ENCODE data around the gene ARHGAP22.

Gene ARHGAP22

GRCh38 chr10:48535416-48536155, 69.3 kb downstream of the ARHGAP22 start:
- Histone ChIP-seq H3K4me3 (ENCODE audit: insufficient read depth, low read depth, low read length, poor library complexity, severe bottlenecking) (no peak overlapping the region), H3K9me3 (ENCODE audit: control insufficient read depth, low read length) (no peaks in the 10 kb centered on the region), H3K36me3 (ENCODE audit: control insufficient read depth, insufficient read depth, low read length) (no peaks in the 10 kb centered on the region), H3K27ac (ENCODE audit: insufficient read depth, low read length, poor library complexity, severe bottlenecking) (no peak overlapping the region), H3K4me1 (ENCODE audit: control insufficient read depth, insufficient read depth, low read length, poor library complexity, severe bottlenecking) (no peaks in the 10 kb centered on the region), H3K27me3 (replicated peaks; ENCODE audit: control insufficient read depth, insufficient read depth, low read length, poor library complexity, severe bottlenecking) (no peaks in the 10 kb centered on the region)
- no peak for DNase-seq

DNA sequence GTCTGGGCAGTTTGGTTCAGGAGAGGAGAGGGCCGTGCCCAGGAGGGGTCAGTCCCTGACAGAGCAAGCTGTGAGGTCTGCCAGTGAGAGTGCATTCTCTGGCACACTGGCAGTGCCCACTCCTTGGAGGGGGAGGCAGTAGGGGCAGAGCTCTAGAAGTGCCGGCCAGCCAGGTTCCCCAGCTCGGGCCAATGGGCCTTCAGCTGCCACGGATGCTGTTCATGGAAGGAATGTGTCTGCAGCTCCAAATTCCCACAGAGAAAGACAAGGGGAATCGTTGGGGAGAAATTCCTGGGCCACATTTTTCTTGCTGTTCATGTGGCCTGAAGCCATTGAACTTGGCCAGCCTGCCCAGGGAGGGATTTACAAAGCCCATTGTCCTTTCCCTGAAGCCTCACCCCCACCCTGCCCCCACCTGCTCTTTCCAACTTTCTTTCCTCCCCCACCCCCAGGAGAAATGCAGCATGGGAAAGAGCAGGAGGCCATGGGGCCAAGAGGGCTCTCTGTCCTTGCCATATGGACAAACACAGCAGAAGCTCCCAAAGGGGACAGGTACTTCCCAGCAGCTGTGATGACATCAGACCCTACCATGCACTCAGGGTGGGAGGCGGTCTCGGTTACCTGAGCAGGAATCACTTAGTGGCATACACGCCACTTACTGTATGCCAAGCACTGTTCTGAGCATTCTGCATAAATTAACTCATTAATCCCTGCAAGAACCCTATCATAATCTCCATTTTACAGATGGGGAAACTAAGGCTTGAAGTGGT, 70.7 kb downstream of the ARHGAP22 start:
- Histone ChIP-seq H3K4me3 (ENCODE audit: insufficient read depth, low read depth, low read length, poor library complexity, severe bottlenecking) (no peak overlapping the region), H3K4me1 (ENCODE audit: control insufficient read depth, insufficient read depth, low read length, poor library complexity, severe bottlenecking) (no peaks in the 10 kb centered on the region), H3K27ac (ENCODE audit: insufficient read depth, low read length, poor library complexity, severe bottlenecking) (no peak overlapping the region), H3K36me3 (ENCODE audit: control insufficient read depth, insufficient read depth, low read length) (no peaks in the 10 kb centered on the region), H3K9me3 (ENCODE audit: control insufficient read depth, low read length) (no peaks in the 10 kb centered on the region), H3K27me3 (replicated peaks; ENCODE audit: control insufficient read depth, insufficient read depth, low read length, poor library complexity, severe bottlenecking) (no peaks in the 10 kb centered on the region)
- DNase-seq = no peak

DNA sequence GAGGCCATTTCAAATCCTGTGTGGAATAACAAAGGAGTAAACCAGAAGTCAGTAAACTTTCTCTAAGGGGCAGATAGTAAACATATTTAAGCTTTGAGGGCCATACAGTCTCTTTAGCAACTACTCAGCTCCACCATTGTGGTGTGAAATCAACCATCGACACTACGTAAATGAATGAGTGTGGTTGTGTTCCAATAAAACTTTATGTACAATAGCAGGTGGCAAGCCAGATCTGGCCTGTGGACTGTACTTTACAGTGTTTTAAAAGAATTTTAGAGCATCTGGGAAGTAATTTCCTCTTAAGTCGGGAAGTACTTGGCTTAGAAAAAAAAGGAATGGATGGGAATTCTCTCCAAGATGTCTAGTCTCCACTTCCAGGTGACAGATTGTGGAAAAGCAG, 71.3 kb downstream of the ARHGAP22 start:
- DNase-seq = no peak
- no peaks in the 10 kb centered on the region for H3K9me3 ChIP-seq (ENCODE audit: control insufficient read depth, low read length)
- no peak overlapping the region for H3K27ac ChIP-seq (ENCODE audit: insufficient read depth, low read length, poor library complexity, severe bottlenecking)
- H3K4me3 ChIP-seq (ENCODE audit: insufficient read depth, low read depth, low read length, poor library complexity, severe bottlenecking) = no peak overlapping the region
- no peaks in the 10 kb centered on the region for H3K4me1 ChIP-seq (ENCODE audit: control insufficient read depth, insufficient read depth, low read length, poor library complexity, severe bottlenecking)
- H3K36me3 ChIP-seq (ENCODE audit: control insufficient read depth, insufficient read depth, low read length) = no peaks in the 10 kb centered on the region
- H3K27me3 ChIP-seq (replicated peaks; ENCODE audit: control insufficient read depth, insufficient read depth, low read length, poor library complexity, severe bottlenecking) = no peaks in the 10 kb centered on the region

DNA sequence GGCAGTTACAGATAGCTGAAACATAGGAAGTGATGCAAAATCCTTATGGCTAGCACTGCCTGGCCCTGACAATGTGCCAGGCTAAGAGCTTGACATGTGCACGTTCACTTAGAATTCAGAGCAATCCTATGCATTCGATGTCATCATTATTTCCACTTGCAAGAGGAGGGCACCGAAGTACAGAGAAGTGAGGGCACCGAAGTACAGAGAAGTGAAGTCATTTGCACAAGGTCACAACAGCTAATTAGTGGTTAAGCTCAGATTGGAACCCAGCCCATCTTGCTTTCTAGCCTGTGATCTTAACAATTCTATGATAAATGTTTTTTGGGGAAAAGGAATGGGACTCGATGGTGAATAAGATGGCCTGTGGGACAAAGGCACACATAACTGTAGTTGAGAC, 73.4 kb downstream of the ARHGAP22 start:
- Histone ChIP-seq H3K4me1 (ENCODE audit: control insufficient read depth, insufficient read depth, low read length, poor library complexity, severe bottlenecking) (no peaks in the 10 kb centered on the region), H3K27me3 (replicated peaks; ENCODE audit: control insufficient read depth, insufficient read depth, low read length, poor library complexity, severe bottlenecking) (no peaks in the 10 kb centered on the region), H3K9me3 (ENCODE audit: control insufficient read depth, low read length) (no peaks in the 10 kb centered on the region), H3K27ac (ENCODE audit: insufficient read depth, low read length, poor library complexity, severe bottlenecking) (no peak overlapping the region), H3K4me3 (ENCODE audit: insufficient read depth, low read depth, low read length, poor library complexity, severe bottlenecking) (no peak overlapping the region), H3K36me3 (ENCODE audit: control insufficient read depth, insufficient read depth, low read length) (no peaks in the 10 kb centered on the region)
- DNase-seq = no peak

GRCh38 chr10:48529331-48529730, 75.5 kb downstream of the ARHGAP22 start:
- no peak for DNase-seq
- Histone ChIP-seq H3K4me1 (ENCODE audit: control insufficient read depth, insufficient read depth, low read length, poor library complexity, severe bottlenecking) (no peaks in the 10 kb centered on the region), H3K4me3 (ENCODE audit: insufficient read depth, low read depth, low read length, poor library complexity, severe bottlenecking) (no peak overlapping the region), H3K9me3 (ENCODE audit: control insufficient read depth, low read length) (no peaks in the 10 kb centered on the region), H3K27ac (ENCODE audit: insufficient read depth, low read length, poor library complexity, severe bottlenecking) (no peak overlapping the region), H3K36me3 (ENCODE audit: control insufficient read depth, insufficient read depth, low read length) (no peaks in the 10 kb centered on the region), H3K27me3 (replicated peaks; ENCODE audit: control insufficient read depth, insufficient read depth, low read length, poor library complexity, severe bottlenecking) (no peaks in the 10 kb centered on the region)

DNA sequence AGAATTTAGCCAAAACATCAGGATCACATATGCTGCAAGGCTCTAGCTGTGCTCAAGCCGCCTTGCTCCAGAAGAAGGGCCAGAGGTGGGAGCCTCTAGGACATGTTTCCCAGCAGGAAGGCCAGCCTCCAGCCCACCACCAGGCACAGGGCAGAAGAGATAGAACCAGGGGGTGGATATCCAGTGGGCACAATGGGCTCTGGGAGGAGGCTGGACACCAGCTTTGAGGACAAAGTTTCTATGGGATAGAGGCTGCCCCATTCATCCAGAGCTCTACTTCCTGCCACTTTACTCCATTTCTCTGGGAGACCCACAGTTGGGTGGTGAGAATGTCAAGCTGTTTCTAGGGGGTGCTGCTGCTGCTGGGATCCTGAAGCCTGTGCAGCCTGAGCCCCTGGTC, 77.1 kb downstream of the ARHGAP22 start:
- H3K9me3 ChIP-seq (ENCODE audit: control insufficient read depth, low read length) = no peaks in the 10 kb centered on the region
- no peaks in the 10 kb centered on the region for H3K27me3 ChIP-seq (replicated peaks; ENCODE audit: control insufficient read depth, insufficient read depth, low read length, poor library complexity, severe bottlenecking)
- no peak overlapping the region for H3K27ac ChIP-seq (ENCODE audit: insufficient read depth, low read length, poor library complexity, severe bottlenecking)

DNA sequence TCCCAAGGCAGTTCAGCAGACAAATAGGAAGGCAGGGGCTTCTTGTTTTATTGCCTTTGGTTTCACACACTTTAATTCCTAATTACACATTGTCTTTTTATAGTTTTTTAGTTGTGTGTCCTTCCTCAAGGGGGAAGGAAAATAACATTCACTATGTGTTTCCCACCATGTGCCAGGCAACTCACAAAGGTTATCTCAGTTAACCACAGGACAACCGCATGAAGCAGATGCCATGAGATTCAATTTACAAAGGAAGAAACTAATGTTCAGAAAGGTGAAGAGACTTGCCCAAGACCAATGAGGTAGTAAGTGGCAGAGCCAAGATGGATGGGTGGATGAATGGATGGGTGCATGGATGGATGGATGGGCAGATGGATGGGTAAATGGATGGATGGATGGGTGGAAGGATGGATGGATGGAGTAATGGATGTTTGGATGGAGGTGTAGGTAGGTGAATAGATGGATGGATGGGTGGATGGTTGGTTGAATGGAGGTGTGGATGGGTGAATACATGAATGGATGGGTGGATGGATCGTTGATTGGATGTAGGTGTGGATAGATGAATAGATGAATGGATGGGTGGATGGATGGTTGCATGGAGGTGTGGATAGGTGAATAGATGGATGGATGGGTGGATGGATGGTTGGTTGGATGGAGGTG, 77.9 kb downstream of the ARHGAP22 start:
- Histone ChIP-seq H3K27me3 (replicated peaks; ENCODE audit: control insufficient read depth, insufficient read depth, low read length, poor library complexity, severe bottlenecking) (peaks cover 5% of the 10 kb centered on the region), H3K9me3 (ENCODE audit: control insufficient read depth, low read length) (no peaks in the 10 kb centered on the region), H3K36me3 (ENCODE audit: control insufficient read depth, insufficient read depth, low read length) (no peaks in the 10 kb centered on the region), H3K27ac (ENCODE audit: insufficient read depth, low read length, poor library complexity, severe bottlenecking) (no peak overlapping the region), H3K4me3 (ENCODE audit: insufficient read depth, low read depth, low read length, poor library complexity, severe bottlenecking) (no peak overlapping the region), H3K4me1 (ENCODE audit: control insufficient read depth, insufficient read depth, low read length, poor library complexity, severe bottlenecking) (no peaks in the 10 kb centered on the region)
- no peak for DNase-seq

More for the DNA sequence above, 77.1 kb downstream of the ARHGAP22 start:
- Histone ChIP-seq H3K4me1 (ENCODE audit: control insufficient read depth, insufficient read depth, low read length, poor library complexity, severe bottlenecking) (no peaks in the 10 kb centered on the region), H3K4me3 (ENCODE audit: insufficient read depth, low read depth, low read length, poor library complexity, severe bottlenecking) (no peak overlapping the region), H3K36me3 (ENCODE audit: control insufficient read depth, insufficient read depth, low read length) (no peaks in the 10 kb centered on the region)
- DNase-seq = no peak

GRCh38 chr10:48526011-48526821, 78.7 kb downstream of the ARHGAP22 start:
- DNase-seq = no peak
- no peaks in the 10 kb centered on the region for H3K36me3 ChIP-seq (ENCODE audit: control insufficient read depth, insufficient read depth, low read length)
- H3K27me3 ChIP-seq (replicated peaks; ENCODE audit: control insufficient read depth, insufficient read depth, low read length, poor library complexity, severe bottlenecking) = peaks cover 5% of the 10 kb centered on the region
- H3K9me3 ChIP-seq (ENCODE audit: control insufficient read depth, low read length) = no peaks in the 10 kb centered on the region
- H3K27ac ChIP-seq (ENCODE audit: insufficient read depth, low read length, poor library complexity, severe bottlenecking) = no peak overlapping the region
- H3K4me3 ChIP-seq (ENCODE audit: insufficient read depth, low read depth, low read length, poor library complexity, severe bottlenecking) = no peak overlapping the region
- no peaks in the 10 kb centered on the region for H3K4me1 ChIP-seq (ENCODE audit: control insufficient read depth, insufficient read depth, low read length, poor library complexity, severe bottlenecking)

GRCh38 chr10:48525113-48525512, 79.8 kb downstream of the ARHGAP22 start:
- H3K27ac ChIP-seq (ENCODE audit: insufficient read depth, low read length, poor library complexity, severe bottlenecking) = no peak overlapping the region
- H3K9me3 ChIP-seq (ENCODE audit: control insufficient read depth, low read length) = no peaks in the 10 kb centered on the region
- no peak overlapping the region for H3K4me3 ChIP-seq (ENCODE audit: insufficient read depth, low read depth, low read length, poor library complexity, severe bottlenecking)
- H3K36me3 ChIP-seq (ENCODE audit: control insufficient read depth, insufficient read depth, low read length) = no peaks in the 10 kb centered on the region
- peaks cover 5% of the 10 kb centered on the region for H3K27me3 ChIP-seq (replicated peaks; ENCODE audit: control insufficient read depth, insufficient read depth, low read length, poor library complexity, severe bottlenecking)
- no peaks in the 10 kb centered on the region for H3K4me1 ChIP-seq (ENCODE audit: control insufficient read depth, insufficient read depth, low read length, poor library complexity, severe bottlenecking)
- DNase-seq = no peak

All from effector memory CD4-positive, alpha-beta T cell (primary cell).